HepG2 (cell line): ENCODE results near the gene HES7. TPM values are rescaled to one million over a fixed set of nuclear protein-coding genes. Genes with fewer than 3 reads are reported as not detected.

Experiments used
- EED ChIP-seq: sonication (generic); formaldehyde crosslinking; IDR thresholded peaks from 2 replicates; pipeline ENCODE4 v1.5.0; 2020; ENCODE audit warnings: mild to moderate bottlenecking, missing genetic modification reagents
- FOSL1 ChIP-seq: sonication (generic); formaldehyde crosslinking; IDR thresholded peaks from 2 replicates; pipeline ENCODE4 v1.9.0; 2021; ENCODE audit warnings: missing genetic modification reagents, borderline replicate concordance
- JDP2 ChIP-seq: sonication (generic); formaldehyde crosslinking; IDR thresholded peaks from 2 replicates; pipeline ENCODE4 v1.8.1; 2022; ENCODE audit warnings: missing genetic modification reagents, borderline replicate concordance
- MBNL3 ChIP-seq: fragments of 250-450 bp; sonication (Bioruptor Pico); conservative IDR thresholded peaks from 2 replicates; pipeline ENCODE4 v1.8.0; 2022; ENCODE audit warnings: mild to moderate bottlenecking, inconsistent platforms
- PCBP2 ChIP-seq: fragments of 200-400 bp; formaldehyde crosslinking; optimal IDR thresholded peaks from 2 replicates; pipeline ENCODE3; 2018; ENCODE audit warnings: low read length, low read depth; ENCODE audit not compliant: poor library complexity, severe bottlenecking
- PPARG ChIP-seq: conservative IDR thresholded peaks from 2 replicates; pipeline ENCODE4 v1.6.1; 2016; ENCODE audit warnings: missing biosample characterization, missing genetic modification reagents
- RCOR2 ChIP-seq: IDR thresholded peaks from 2 replicates; pipeline ENCODE4 v1.6.1; 2016; ENCODE audit warnings: missing biosample characterization, missing genetic modification reagents
- RXRA ChIP-seq: sonication (generic); formaldehyde crosslinking; IDR thresholded peaks from 2 replicates; pipeline ENCODE4 v1.5.1; 2020; ENCODE audit warnings: missing genetic modification reagents
- SP140L ChIP-seq: sonication (generic); formaldehyde crosslinking; IDR thresholded peaks from 2 replicates; pipeline ENCODE4 v1.4.0; 2020; ENCODE audit warnings: missing genetic modification reagents, borderline replicate concordance
- ZNF253 ChIP-seq: sonication (generic); formaldehyde crosslinking; IDR thresholded peaks from 2 replicates; pipeline ENCODE4 v1.8.0; 2022; ENCODE audit warnings: mild to moderate bottlenecking, missing genetic modification reagents, borderline replicate concordance
- ZNF577 ChIP-seq: sonication (generic); formaldehyde crosslinking; IDR thresholded peaks from 2 replicates; pipeline ENCODE4 v1.4.0; 2020; ENCODE audit warnings: mild to moderate bottlenecking, low read depth, missing genetic modification reagents, borderline replicate concordance
- ZNF615 ChIP-seq: sonication (generic); formaldehyde crosslinking; IDR thresholded peaks from 2 replicates; pipeline ENCODE4 v1.5.0; 2020; ENCODE audit warnings: mild to moderate bottlenecking, missing genetic modification reagents, borderline replicate concordance
- ZNF749 ChIP-seq: sonication (generic); formaldehyde crosslinking; IDR thresholded peaks from 2 replicates; pipeline ENCODE4 v1.8.0; 2022; ENCODE audit warnings: mild to moderate bottlenecking, missing genetic modification reagents, moderate library complexity, borderline replicate concordance
- polyA plus RNA-seq, 8 experiments: library from polyadenylated mRNA; depleted of rRNA in 3 of 8; stranded (reverse) in 7 of 8; unstranded in 1 of 8; fragments of >200 nt; fragmentation: Illumina TruSeq in 4 of 8; extraction: Trizol in 4 of 8; gene quantifications; 2 replicates each; pipeline versions ENCODE4 v1.2.1 to v1.2.3, GENCODE V29; 2011 to 2016; ENCODE audit warnings: low read depth in 4 of 8, missing spikeins in 1 of 8, mixed read lengths in 1 of 8; ENCODE audit not compliant: insufficient read depth in 1 of 8
- total RNA-seq, 5 experiments: library from RNA; depleted of rRNA; stranded (reverse); fragments of >200 nt; fragmentation: Illumina TruSeq; extraction: Trizol; gene quantifications; 2 replicates each; pipeline ENCODE4 v1.2.3, GENCODE V29; 2016; ENCODE audit warnings: low read depth in 1 of 5
- TF ChIP-seq, protein P1 (sequence below): sonication (generic); formaldehyde crosslinking; IDR thresholded peaks from 2 replicates; pipeline ENCODE4 v1.8.0; 2022; ENCODE audit warnings: mild to moderate bottlenecking, missing genetic modification reagents
- TF ChIP-seq, protein P2 (sequence below): sonication (generic); formaldehyde crosslinking; IDR thresholded peaks from 2 replicates; pipeline ENCODE4 v1.5.0; 2020; ENCODE audit warnings: mild to moderate bottlenecking, missing genetic modification reagents
- TF ChIP-seq, protein P3 (sequence below): sonication (generic); formaldehyde crosslinking; IDR thresholded peaks from 2 replicates; pipeline ENCODE4 v1.5.0; 2020; ENCODE audit warnings: mild to moderate bottlenecking, missing genetic modification reagents
- TF ChIP-seq, protein P4 (sequence below): sonication (generic); formaldehyde crosslinking; IDR thresholded peaks from 2 replicates; pipeline ENCODE4 v1.9.0; 2021; ENCODE audit warnings: missing genetic modification reagents, borderline replicate concordance

The HES7 gene
- total and polyA plus RNA-seq, 2 of the 13 experiments (the other 11 are each of a cell fraction or from before 2014, with no cell fraction given), result not detected

DNA sequence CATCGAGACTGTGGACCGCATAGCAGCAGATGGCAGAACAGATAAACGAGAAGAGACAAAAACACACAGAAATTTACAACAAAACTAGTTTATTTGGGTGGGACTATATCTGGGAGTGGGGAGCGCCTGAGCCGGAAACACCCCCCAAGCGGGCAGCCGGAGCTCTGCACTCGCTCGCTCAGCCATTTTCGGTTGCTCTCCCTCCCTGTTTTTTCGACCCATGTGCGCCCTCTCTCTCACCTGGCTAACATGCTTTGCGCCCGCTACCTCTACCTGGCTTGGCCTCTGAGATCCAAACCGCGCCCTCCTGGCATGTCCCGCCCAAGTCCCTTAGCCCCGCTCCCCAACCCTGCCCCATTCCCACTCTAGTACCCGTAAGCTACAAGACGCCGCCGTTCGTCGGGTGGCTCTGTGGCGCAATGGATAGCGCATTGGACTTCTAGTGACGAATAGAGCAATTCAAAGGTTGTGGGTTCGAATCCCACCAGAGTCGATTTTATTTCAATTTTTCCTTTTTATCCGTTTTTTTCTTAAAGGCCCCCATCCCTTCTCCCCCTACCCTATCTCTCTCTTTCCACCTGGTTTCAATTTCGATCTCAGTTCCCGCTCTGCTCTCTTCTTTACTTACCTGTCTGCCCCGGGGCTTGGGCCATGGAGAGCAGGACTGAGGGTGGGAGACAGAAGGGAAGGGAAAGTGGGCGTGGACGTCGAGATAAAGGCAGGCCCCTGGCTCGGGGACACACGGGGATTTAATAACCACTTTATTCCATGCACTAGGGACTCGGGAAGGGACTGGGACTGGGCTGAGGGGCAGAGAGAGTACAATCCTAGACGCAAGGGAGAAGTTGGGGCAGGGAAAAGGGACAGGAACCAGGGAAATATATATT lies 3.1 kb downstream of the HES7 start (continued):
- TF ChIP-seq, protein P1, sequence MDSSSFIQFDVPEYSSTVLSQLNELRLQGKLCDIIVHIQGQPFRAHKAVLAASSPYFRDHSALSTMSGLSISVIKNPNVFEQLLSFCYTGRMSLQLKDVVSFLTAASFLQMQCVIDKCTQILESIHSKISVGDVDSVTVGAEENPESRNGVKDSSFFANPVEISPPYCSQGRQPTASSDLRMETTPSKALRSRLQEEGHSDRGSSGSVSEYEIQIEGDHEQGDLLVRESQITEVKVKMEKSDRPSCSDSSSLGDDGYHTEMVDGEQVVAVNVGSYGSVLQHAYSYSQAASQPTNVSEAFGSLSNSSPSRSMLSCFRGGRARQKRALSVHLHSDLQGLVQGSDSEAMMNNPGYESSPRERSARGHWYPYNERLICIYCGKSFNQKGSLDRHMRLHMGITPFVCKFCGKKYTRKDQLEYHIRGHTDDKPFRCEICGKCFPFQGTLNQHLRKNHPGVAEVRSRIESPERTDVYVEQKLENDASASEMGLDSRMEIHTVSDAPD (CRISPR knock-in tag), result no peak
- TF ChIP-seq RXRA, result peak; percentile 38
- no peak for TF ChIP-seq ZNF749 (CRISPR knock-in tag)
- TF ChIP-seq MBNL3 (CRISPR knock-in tag), result no peak
- TF ChIP-seq, protein P2, sequence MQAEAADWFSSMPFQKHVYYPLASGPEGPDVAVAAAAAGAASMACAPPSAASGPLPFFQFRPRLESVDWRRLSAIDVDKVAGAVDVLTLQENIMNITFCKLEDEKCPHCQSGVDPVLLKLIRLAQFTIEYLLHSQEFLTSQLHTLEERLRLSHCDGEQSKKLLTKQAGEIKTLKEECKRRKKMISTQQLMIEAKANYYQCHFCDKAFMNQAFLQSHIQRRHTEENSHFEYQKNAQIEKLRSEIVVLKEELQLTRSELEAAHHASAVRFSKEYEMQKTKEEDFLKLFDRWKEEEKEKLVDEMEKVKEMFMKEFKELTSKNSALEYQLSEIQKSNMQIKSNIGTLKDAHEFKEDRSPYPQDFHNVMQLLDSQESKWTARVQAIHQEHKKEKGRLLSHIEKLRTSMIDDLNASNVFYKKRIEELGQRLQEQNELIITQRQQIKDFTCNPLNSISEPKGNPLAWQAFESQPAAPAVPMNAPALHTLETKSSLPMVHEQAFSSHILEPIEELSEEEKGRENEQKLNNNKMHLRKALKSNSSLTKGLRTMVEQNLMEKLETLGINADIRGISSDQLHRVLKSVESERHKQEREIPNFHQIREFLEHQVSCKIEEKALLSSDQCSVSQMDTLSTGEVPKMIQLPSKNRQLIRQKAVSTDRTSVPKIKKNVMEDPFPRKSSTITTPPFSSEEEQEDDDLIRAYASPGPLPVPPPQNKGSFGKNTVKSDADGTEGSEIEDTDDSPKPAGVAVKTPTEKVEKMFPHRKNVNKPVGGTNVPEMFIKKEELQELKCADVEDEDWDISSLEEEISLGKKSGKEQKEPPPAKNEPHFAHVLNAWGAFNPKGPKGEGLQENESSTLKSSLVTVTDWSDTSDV (CRISPR knock-in tag), result no peak
- TF ChIP-seq ZNF615 (CRISPR knock-in tag), result no peak
- TF ChIP-seq, protein P3, sequence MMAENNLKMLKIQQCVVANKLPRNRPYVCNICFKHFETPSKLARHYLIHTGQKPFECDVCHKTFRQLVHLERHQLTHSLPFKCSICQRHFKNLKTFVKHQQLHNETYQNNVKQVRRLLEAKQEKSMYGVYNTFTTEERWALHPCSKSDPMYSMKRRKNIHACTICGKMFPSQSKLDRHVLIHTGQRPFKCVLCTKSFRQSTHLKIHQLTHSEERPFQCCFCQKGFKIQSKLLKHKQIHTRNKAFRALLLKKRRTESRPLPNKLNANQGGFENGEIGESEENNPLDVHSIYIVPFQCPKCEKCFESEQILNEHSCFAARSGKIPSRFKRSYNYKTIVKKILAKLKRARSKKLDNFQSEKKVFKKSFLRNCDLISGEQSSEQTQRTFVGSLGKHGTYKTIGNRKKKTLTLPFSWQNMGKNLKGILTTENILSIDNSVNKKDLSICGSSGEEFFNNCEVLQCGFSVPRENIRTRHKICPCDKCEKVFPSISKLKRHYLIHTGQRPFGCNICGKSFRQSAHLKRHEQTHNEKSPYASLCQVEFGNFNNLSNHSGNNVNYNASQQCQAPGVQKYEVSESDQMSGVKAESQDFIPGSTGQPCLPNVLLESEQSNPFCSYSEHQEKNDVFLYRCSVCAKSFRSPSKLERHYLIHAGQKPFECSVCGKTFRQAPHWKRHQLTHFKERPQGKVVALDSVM, result no peak
- TF ChIP-seq JDP2 (CRISPR knock-in tag), result no peak
- TF ChIP-seq ZNF577 (CRISPR knock-in tag), result no peak
- TF ChIP-seq ZNF253 (CRISPR knock-in tag), result no peak
- TF ChIP-seq EED (CRISPR knock-in tag), result no peak
- TF ChIP-seq, protein P4, sequence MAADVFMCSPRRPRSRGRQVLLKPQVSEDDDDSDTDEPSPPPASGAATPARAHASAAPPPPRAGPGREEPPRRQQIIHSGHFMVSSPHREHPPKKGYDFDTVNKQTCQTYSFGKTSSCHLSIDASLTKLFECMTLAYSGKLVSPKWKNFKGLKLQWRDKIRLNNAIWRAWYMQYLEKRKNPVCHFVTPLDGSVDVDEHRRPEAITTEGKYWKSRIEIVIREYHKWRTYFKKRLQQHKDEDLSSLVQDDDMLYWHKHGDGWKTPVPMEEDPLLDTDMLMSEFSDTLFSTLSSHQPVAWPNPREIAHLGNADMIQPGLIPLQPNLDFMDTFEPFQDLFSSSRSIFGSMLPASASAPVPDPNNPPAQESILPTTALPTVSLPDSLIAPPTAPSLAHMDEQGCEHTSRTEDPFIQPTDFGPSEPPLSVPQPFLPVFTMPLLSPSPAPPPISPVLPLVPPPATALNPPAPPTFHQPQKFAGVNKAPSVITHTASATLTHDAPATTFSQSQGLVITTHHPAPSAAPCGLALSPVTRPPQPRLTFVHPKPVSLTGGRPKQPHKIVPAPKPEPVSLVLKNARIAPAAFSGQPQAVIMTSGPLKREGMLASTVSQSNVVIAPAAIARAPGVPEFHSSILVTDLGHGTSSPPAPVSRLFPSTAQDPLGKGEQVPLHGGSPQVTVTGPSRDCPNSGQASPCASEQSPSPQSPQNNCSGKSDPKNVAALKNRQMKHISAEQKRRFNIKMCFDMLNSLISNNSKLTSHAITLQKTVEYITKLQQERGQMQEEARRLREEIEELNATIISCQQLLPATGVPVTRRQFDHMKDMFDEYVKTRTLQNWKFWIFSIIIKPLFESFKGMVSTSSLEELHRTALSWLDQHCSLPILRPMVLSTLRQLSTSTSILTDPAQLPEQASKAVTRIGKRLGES (CRISPR knock-in tag), result no peak
- no peak for TF ChIP-seq PPARG
- TF ChIP-seq FOSL1, result no peak
- TF ChIP-seq RCOR2 (CRISPR knock-in tag), result no peak
- no peak for TF ChIP-seq SP140L (CRISPR knock-in tag)
- peak; percentile 58 for TF ChIP-seq PCBP2
